ENCODE measurements around the gene MIF.

DNA sequence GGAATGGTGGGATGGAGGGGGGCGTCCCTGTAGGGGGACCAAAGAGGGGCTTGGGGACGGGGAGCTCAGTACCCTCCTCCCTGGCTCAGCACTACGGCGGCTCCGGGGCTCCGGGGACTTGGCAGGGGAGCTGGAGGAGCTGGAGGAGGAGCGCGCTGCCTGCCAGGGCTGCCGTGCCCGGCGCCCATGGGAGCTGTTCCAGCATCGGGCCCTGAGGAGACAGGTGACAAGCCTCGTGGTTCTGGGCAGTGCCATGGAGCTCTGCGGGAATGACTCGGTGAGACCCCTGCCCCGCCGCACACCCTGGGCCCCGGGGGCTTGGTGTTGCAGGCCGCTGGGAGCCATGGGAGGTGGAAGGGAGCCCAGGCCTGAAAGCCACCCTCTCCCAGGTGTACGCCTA, 11.8 kb upstream of the MIF start:
- TF ChIP-seq, protein P1, sequence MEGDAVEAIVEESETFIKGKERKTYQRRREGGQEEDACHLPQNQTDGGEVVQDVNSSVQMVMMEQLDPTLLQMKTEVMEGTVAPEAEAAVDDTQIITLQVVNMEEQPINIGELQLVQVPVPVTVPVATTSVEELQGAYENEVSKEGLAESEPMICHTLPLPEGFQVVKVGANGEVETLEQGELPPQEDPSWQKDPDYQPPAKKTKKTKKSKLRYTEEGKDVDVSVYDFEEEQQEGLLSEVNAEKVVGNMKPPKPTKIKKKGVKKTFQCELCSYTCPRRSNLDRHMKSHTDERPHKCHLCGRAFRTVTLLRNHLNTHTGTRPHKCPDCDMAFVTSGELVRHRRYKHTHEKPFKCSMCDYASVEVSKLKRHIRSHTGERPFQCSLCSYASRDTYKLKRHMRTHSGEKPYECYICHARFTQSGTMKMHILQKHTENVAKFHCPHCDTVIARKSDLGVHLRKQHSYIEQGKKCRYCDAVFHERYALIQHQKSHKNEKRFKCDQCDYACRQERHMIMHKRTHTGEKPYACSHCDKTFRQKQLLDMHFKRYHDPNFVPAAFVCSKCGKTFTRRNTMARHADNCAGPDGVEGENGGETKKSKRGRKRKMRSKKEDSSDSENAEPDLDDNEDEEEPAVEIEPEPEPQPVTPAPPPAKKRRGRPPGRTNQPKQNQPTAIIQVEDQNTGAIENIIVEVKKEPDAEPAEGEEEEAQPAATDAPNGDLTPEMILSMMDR (IDR thresholded peaks at IDR 0.05), result no peak
- TF ChIP-seq POLR2A (IDR thresholded peaks at IDR 0.05), result no peak

Data from suprapubic skin (tissue), 3 donors.